22Rv1 (cell line): ENCODE measurements around the gene STK26.

ENCODE experiments used
- ZFX ChIP-seq: fragments of 450-650 bp; IDR thresholded peaks from 2 replicates; pipeline ENCODE4 v1.6.1; 2017; ENCODE audit warnings: antibody characterized with exemption, borderline replicate concordance
- TF ChIP-seq, protein P1 (sequence below): fragments of 450-650 bp; IDR thresholded peaks from 2 replicates; pipeline ENCODE4 v1.5.1; 2017; ENCODE audit warnings: mild to moderate bottlenecking

DNA sequence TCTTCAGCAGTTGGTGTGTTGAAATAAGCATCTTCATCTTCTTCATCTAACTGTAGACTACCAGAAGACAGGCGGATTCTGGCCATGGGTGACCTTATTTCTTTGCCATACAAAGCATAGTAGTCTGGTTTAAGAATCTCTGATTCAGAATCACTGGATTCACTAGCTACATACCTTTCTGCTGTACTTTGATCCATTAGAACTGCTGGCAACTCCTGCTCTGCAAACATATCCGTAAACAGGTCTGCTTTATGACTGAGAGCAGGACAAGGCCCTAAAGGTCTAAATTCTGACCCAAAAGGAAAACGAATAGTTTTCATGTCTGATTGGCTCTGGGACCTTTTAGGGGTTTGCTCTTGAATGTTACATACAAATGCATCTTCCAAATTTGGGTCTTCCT lies 54.8 kb downstream of the STK26 start:
- TF ChIP-seq, protein P1, sequence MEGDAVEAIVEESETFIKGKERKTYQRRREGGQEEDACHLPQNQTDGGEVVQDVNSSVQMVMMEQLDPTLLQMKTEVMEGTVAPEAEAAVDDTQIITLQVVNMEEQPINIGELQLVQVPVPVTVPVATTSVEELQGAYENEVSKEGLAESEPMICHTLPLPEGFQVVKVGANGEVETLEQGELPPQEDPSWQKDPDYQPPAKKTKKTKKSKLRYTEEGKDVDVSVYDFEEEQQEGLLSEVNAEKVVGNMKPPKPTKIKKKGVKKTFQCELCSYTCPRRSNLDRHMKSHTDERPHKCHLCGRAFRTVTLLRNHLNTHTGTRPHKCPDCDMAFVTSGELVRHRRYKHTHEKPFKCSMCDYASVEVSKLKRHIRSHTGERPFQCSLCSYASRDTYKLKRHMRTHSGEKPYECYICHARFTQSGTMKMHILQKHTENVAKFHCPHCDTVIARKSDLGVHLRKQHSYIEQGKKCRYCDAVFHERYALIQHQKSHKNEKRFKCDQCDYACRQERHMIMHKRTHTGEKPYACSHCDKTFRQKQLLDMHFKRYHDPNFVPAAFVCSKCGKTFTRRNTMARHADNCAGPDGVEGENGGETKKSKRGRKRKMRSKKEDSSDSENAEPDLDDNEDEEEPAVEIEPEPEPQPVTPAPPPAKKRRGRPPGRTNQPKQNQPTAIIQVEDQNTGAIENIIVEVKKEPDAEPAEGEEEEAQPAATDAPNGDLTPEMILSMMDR = no peak
- TF ChIP-seq ZFX = no peak
